Right atrium auricular region (tissue), 2 donors: ENCODE data around the gene SMG5. TPM values are rescaled to one million over a fixed set of nuclear protein-coding genes. Genes with fewer than 3 reads are reported as not detected.

Experiments
- DNase-seq: peaks from one replicate; pipeline ENCODE4 v3.0.0-alpha.2; 2019; ENCODE audit warnings: low spot score
- H3K27ac ChIP-seq, 2 donors: fragments of 200-600 bp; sonication (generic); 1 replicate in 1 of 2; 2 replicates in 1 of 2; pipeline ENCODE4 v1.5.1; 2016 to 2019
- H3K27me3 ChIP-seq, 2 donors: fragments of 200-600 bp; sonication (generic); one replicate each; pipeline versions ENCODE4 v1.5.1 to v1.6.0; 2017 to 2019
- H3K36me3 ChIP-seq: fragments of 200-600 bp; sonication (generic); one replicate; pipeline ENCODE4 v1.5.1; 2016
- H3K4me1 ChIP-seq, 2 donors: fragments of 200-600 bp; sonication (generic); one replicate each; pipeline versions ENCODE4 v1.5.1 to v1.6.0; 2017 to 2019
- H3K4me3 ChIP-seq, 2 donors: fragments of 200-600 bp; sonication (generic); 1 replicate in 1 of 2; 2 replicates in 1 of 2; pipeline ENCODE4 v1.5.1; 2017 to 2019; ENCODE audit warnings: mild to moderate bottlenecking in 1 of 2, moderate library complexity in 1 of 2
- H3K9me3 ChIP-seq, 2 donors: fragments of 200-600 bp; sonication (generic); one replicate each; pipeline ENCODE4 v1.5.1; 2019
- CTCF ChIP-seq, 2 donors: fragments of 200-600 bp; sonication (generic); IDR thresholded peaks; one replicate each; pipeline ENCODE4 v1.5.1; 2019; ENCODE audit warnings: antibody characterized with exemption in 2 of 2
- total RNA-seq, 2 donors: library from RNA; depleted of rRNA; stranded (reverse); fragments of >200 nt; gene quantifications; one replicate each; pipeline ENCODE4 v1.1.0, GENCODE V29; 2016

SMG5 gene
- total RNA-seq, 2 donors from 2014 or later: 55.4 to 72.8 TPM

GRCh38 chr1:156242738-156243137 lies 39.9 kb downstream of the SMG5 start:
- H3K36me3 ChIP-seq: peaks cover 22% of the 10 kb centered on the region
- DNase-seq: no peak
- peaks cover 0 to 26% of the 10 kb centered on the region in 2 donors for H3K4me1 ChIP-seq
- H3K4me3 ChIP-seq: no peak overlapping the region
- no peak for TF ChIP-seq CTCF (IDR thresholded peaks at IDR 0.05)
- H3K27ac ChIP-seq: no peak overlapping the region
- H3K9me3 ChIP-seq: no peaks in the 10 kb centered on the region
- H3K27me3 ChIP-seq: no peaks in the 10 kb centered on the region

GRCh38 chr1:156241926-156242325 lies 40.7 kb downstream of the SMG5 start, which contains the start of gene BGLAP:
Gene BGLAP (plus strand): TSS chr1:156242184. CDS start chr1:156242232, 48 bp downstream.
- Histone ChIP-seq H3K4me3 (no peak within 1 kb of the TSS), H3K27ac (no peak within 1 kb of the TSS), H3K36me3 (peaks cover 30% of the 10 kb centered on the region), H3K4me1 (peaks cover 0 to 18% of the 10 kb centered on the region in 2 donors), H3K27me3 (no peaks in the 10 kb centered on the region), H3K9me3 (no peaks in the 10 kb centered on the region)
- no peak for TF ChIP-seq CTCF (IDR thresholded peaks at IDR 0.05)
- no peak for DNase-seq

GRCh38 chr1:156241311-156241811 lies 41.3 kb downstream of the SMG5 start:
- DNase-seq: no peak
- H3K4me1 ChIP-seq: peaks cover 0 to 12% of the 10 kb centered on the region in 2 donors

GRCh38 chr1:156238248-156238647 lies 44.4 kb downstream of the SMG5 start:
- peaks cover 58% of the 10 kb centered on the region for H3K36me3 ChIP-seq
- no peaks in the 10 kb centered on the region for H3K27me3 ChIP-seq
- no peak overlapping the region for H3K4me3 ChIP-seq
- H3K27ac ChIP-seq: no peak overlapping the region
- no peak for TF ChIP-seq CTCF (IDR thresholded peaks at IDR 0.05)
- H3K9me3 ChIP-seq: no peaks in the 10 kb centered on the region
- no peak for DNase-seq
- H3K4me1 ChIP-seq: no peaks in the 10 kb centered on the region

More at GRCh38 chr1:156241311-156241811, 41.3 kb downstream of the SMG5 start:
- Histone ChIP-seq H3K36me3 (peaks cover 35% of the 10 kb centered on the region), H3K27ac (no peak overlapping the region), H3K4me3 (no peak overlapping the region), H3K9me3 (no peaks in the 10 kb centered on the region), H3K27me3 (no peaks in the 10 kb centered on the region)
- no peak for TF ChIP-seq CTCF (IDR thresholded peaks at IDR 0.05)

GRCh38 chr1:156236164-156236563 lies 46.5 kb downstream of the SMG5 start:
- DNase-seq: no peak
- H3K4me3 ChIP-seq: no peak overlapping the region
- no peaks in the 10 kb centered on the region for H3K4me1 ChIP-seq
- H3K27me3 ChIP-seq: no peaks in the 10 kb centered on the region
- no peak overlapping the region for H3K27ac ChIP-seq
- peaks cover 58% of the 10 kb centered on the region for H3K36me3 ChIP-seq
- no peak for TF ChIP-seq CTCF (IDR thresholded peaks at IDR 0.05)
- H3K9me3 ChIP-seq: no peaks in the 10 kb centered on the region
